ENCODE data around the gene ROBO2. TPM values are rescaled to one million over a fixed set of nuclear protein-coding genes. Genes with fewer than 3 reads are reported as not detected.

The ROBO2 gene
- total and polyA plus RNA-seq, 4 donors: 0.30 to 72.4 (median 3.3) TPM

DNA sequence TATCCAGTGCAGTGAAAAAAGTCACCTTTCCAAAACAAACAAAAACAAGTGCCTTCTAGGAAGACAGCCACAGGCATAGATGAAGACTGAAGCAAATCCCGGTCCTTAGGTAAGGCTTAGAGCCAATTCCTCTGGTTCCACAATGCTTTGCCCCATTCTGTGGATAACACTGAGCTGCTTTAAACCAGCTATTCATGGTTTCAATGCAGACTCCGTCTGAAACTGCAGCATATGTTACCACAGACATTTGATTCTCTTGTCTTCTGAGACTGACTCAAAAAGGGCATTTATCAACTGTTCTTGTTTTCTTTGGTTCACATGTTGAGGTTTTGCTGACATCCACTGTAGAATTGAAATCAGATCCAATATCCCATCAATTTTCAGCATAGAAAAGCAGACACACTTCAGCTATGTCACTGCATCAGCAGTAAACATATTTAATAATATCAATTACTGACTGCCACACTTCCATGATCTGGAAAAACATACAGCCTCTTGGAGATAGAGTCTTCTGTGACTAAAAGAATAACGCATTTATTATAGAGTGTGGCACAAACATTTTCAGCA, 659.3 kb downstream of the ROBO2 start:
- Histone ChIP-seq H3K27ac (ENCODE audit: low read depth in 1 of 2, low read length in 1 of 2) (no peak overlapping the region), H3K36me3 (ENCODE audit: control insufficient read depth in 4 of 4, insufficient read depth in 4 of 4, low read length in 4 of 4) (no peaks in the 10 kb centered on the region), H3K4me3 (no peak overlapping the region), H3K4me1 (ENCODE audit: control insufficient read depth in 5 of 5, insufficient read depth in 5 of 5, low read length in 5 of 5) (no peaks in the 10 kb centered on the region), H3K27me3 (ENCODE audit: control insufficient read depth in 3 of 3, insufficient read depth in 3 of 3, low read length in 2 of 3) (no peaks in the 10 kb centered on the region), H3K9me3 (ENCODE audit: control insufficient read depth in 4 of 4, insufficient read depth in 3 of 4, low read length in 3 of 4) (peaks cover 0 to 7% (median 0%) of the 10 kb centered on the region in 4 donors), H3K9ac (ENCODE audit: insufficient read depth in 1 of 2, low read length in 2 of 2) (no peak overlapping the region)
- TF ChIP-seq, protein P1, sequence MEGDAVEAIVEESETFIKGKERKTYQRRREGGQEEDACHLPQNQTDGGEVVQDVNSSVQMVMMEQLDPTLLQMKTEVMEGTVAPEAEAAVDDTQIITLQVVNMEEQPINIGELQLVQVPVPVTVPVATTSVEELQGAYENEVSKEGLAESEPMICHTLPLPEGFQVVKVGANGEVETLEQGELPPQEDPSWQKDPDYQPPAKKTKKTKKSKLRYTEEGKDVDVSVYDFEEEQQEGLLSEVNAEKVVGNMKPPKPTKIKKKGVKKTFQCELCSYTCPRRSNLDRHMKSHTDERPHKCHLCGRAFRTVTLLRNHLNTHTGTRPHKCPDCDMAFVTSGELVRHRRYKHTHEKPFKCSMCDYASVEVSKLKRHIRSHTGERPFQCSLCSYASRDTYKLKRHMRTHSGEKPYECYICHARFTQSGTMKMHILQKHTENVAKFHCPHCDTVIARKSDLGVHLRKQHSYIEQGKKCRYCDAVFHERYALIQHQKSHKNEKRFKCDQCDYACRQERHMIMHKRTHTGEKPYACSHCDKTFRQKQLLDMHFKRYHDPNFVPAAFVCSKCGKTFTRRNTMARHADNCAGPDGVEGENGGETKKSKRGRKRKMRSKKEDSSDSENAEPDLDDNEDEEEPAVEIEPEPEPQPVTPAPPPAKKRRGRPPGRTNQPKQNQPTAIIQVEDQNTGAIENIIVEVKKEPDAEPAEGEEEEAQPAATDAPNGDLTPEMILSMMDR (IDR thresholded peaks at IDR 0.05; ENCODE audit: control extremely low read depth, extremely low read depth): no peak
- DNase-seq: no peak
- WGBS, 2 donors: 71 to 78% methylated on average over 3 of the region's 3 CpGs
- no peak for ATAC-seq (ENCODE audit: insufficient read depth, low FRiP score)

Small RNAs within 50 kb of the gene (small RNA-seq; reads per million reads assigned to genes)
- gene RNU6-386P (ENCODE audit: low replicate concordance): not detected
